Measurements from ENCODE around the gene IPO9.

Gene IPO9

GRCh38 chr1:201907621-201908020 lies 78.7 kb downstream of the IPO9 start:
- DNase-seq, result no peak

GRCh38 chr1:201911826-201912571 lies 83.0 kb downstream of the IPO9 start:
- no peak for DNase-seq

DNA sequence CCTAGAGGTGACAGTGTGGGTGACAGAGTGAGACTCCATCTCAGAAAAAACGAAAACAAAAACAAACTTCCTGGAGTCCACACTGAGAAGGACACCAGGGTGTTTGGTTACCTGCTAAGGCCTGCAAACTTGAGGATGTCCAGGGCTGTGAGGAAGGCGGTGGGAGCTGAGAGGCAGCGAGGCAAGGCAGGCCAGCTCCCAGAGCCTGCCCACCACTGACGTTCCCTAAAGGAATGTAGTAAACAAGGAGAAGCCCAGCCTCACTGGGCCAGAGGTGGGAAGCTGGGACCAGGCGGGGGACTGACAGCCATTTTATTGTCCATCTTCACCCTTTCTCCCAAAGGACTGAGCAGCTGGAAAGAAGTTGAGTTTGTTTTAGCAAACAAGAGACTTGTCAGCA lies 83.9 kb downstream of the IPO9 start:
- no peak for DNase-seq

DNA sequence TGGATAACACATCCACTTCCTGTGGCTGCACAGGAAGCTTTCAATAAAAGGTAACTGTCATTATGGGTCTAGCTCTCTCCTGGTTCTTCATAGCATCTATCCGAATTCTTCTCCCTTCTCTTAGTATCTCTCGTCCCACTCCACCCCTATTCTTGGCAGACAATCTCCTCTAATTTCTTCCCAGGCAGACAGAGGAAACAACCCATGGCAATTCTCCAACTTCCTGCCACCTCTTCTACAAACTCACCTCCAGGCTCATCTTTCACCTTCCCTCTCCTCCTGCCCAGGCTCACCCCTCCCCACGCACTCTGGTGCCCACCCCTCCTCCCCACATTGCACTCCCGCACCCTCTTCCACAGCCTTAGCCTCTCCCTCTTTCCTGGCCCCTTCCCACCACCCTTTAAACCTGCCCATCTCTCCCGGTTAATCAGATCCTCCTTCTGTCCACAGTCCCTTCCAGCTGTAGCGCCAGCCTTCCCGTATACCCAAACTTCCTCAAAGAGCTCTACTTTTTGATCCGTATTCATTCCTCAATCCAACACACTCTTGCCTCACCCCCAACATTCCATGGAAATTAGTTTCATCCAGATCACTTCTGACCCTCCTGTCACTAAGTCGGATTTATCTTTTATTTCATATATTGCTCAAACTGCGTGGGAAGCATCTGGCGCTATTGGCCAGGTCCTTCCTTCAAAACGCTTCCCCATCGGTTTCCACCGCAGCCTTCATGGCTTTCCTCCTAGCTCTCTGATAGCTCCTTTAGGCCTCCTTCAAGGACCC lies 85.7 kb downstream of the IPO9 start:
- no peak for DNase-seq

GRCh38 chr1:201916649-201917249 lies 87.8 kb downstream of the IPO9 start:
- DNase-seq, result no peak

DNA sequence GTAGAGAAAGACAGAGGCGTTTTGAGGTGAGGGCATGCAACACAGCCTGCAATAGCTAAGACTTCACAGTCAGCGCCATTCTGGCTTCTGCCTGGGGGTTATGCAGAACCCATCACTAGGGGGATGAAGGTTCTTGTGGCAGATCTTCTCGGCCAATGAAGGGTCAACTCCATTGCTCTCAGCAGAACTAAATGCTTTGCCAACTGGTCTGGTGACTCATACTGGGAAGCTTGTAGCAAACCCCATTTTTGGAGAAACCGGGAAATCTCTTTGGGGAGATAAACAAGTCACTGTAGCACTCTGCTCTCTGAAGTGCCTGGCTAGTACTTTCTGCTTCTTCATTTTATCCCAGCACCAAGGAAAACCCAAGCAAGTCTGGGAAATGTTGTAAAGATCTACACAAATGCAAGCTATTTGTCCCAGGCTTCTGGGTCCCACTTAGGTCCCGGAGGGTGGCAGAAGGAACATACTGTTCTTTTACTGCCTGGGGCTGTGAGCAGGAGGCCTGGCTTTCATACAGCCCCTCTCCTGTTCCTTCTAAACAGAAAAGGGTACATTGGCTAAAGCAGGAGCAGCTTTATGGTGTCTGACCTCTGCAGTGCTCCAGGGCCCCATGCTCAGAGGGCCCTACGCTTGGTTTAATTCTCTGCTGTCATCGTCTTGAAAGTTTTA lies 88.5 kb downstream of the IPO9 start:
- no peak for DNase-seq

DNA sequence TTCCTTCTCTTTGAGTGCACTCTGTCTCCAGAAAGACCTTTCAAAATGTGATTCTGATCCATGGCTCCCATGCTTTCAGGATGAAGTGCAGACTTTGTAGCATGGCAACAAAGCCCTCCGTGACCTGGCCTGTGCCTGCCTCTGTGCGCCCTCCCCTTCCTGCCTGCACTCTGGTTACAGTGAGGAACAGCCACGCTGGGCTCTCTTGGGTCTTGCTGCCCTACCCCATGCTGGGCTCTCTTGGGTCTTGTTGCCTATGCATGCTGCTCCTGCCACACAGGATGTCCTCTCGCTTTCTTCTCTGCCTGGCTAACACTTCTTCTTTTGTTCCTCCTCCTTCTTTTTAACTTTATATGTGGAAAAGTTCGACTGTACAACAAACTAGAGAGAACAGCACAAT lies 89.4 kb downstream of the IPO9 start:
- no peak for DNase-seq

GRCh38 chr1:201921952-201922558 lies 93.1 kb downstream of the IPO9 start:
- DNase-seq, result no peak

DNA sequence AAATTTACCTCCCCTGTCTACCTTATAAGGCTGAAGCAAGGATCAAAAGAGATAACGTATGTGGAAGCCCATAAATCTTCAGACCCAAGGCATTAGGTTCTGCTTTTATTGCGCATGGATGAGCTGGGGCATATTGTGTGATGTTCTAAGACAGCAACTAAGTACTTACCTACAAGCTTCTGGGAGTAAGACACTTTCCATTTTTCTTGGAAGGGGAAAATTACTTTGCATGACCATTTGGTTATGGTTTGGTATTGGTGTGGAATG lies 96.3 kb downstream of the IPO9 start:
- no peak for DNase-seq

GRCh38 chr1:201925981-201926645 lies 97.2 kb downstream of the IPO9 start:
- no peak for DNase-seq

GRCh38 chr1:201928266-201928665 lies 99.3 kb downstream of the IPO9 start:
- DNase-seq, result no peak

- DNase-seq, result no peak
Measured at GRCh38 chr1:201930137-201930536, 101.2 kb downstream of the IPO9 start.

- no peak for DNase-seq
Measured at GRCh38 chr1:201930803-201931202, 101.8 kb downstream of the IPO9 start.
